Measurements from ENCODE around the gene FXYD3.

The FXYD3 gene

DNA sequence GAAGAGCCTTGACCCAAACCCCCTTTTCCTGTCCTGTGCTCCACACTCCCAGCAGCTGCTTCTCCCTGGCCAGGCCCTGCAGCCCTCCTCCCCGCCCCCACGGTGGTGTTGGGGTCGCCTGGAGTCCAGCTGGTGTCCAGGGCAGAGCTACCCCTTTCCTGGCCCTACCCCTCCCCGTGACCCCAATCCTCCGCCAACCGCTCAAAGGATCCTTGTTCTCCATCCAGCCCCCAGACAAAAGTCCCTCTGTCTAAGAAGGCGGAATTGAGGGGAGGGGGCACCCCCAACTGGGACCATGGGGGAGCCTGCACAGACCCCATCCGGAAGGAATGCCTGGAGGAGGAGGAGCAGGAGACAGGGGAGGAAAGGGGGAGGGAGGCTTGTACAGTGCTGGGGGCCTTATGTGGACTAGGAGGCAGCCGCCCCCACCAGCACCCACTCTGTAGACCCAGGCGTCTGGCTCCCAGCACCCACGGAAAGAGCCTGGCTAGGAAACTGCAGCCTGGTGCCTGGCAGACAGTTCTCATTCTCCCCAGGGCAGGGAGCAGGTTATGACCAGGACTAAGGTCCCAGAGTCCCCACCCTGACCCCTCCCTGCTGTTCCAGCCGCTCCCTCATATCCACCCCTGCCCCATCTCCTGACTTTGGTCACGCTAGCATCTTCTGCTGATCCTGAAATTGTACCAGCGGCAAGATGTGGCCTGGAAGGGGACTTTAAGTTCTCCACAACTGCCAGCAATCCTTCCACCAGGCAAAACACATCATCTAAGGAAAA lies at the start of gene FXYD3:
Gene FXYD3, plus strand, starts transcription at position 647 of the 775 bp plus-strand sequence. CDS start 3,554 bp downstream, outside the sequence.
- no peak within 1 kb of the TSS for H3K27ac ChIP-seq (ENCODE audit: low read depth, low read length)
- H3K36me3 ChIP-seq (ENCODE audit: control insufficient read depth, insufficient read depth, low read length): no peaks in the 10 kb centered on the region

GRCh38 chr19:35066121-35066520 lies 49.5 kb upstream of the FXYD3 start:
- peaks cover 19% of the 10 kb centered on the region for H3K4me1 ChIP-seq (ENCODE audit: control insufficient read depth, insufficient read depth, low read length)
- H3K27me3 ChIP-seq (ENCODE audit: control insufficient read depth, insufficient read depth, low read length): no peaks in the 10 kb centered on the region
- peaks cover 4% of the 10 kb centered on the region; the same call in 1 of the 2 replicates for H3K9me3 ChIP-seq (ENCODE audit: control insufficient read depth, insufficient read depth, low read depth, low read length)
- no peak overlapping the region for H3K4me3 ChIP-seq (ENCODE audit: low read depth, low read length)
- no peak overlapping the region for H3K27ac ChIP-seq (ENCODE audit: low read depth, low read length)
- H3K9ac ChIP-seq (ENCODE audit: low read length): no peak overlapping the region
- H3K36me3 ChIP-seq (ENCODE audit: control insufficient read depth, insufficient read depth, low read length): no peaks in the 10 kb centered on the region

More for the DNA sequence above, at the start of gene FXYD3:
- Histone ChIP-seq H3K9ac (ENCODE audit: low read length) (peak within 1 kb of the TSS; percentile 0), H3K4me1 (ENCODE audit: control insufficient read depth, insufficient read depth, low read length) (peaks cover 31% of the 10 kb centered on the region), H3K4me3 (ENCODE audit: low read depth, low read length) (peak within 1 kb of the TSS; percentile 49), H3K9me3 (ENCODE audit: control insufficient read depth, insufficient read depth, low read depth, low read length) (no peaks in the 10 kb centered on the region), H3K27me3 (ENCODE audit: control insufficient read depth, insufficient read depth, low read length) (no peaks in the 10 kb centered on the region; the same call in 1 of the 2 replicates)

- Histone ChIP-seq H3K36me3 (ENCODE audit: control insufficient read depth, insufficient read depth, low read length) (no peaks in the 10 kb centered on the region), H3K9me3 (ENCODE audit: control insufficient read depth, insufficient read depth, low read depth, low read length) (peaks cover 4% of the 10 kb centered on the region; the same call in 1 of the 2 replicates), H3K27me3 (ENCODE audit: control insufficient read depth, insufficient read depth, low read length) (no peaks in the 10 kb centered on the region), H3K4me1 (ENCODE audit: control insufficient read depth, insufficient read depth, low read length) (peaks cover 19% of the 10 kb centered on the region), H3K9ac (ENCODE audit: low read length) (peak overlapping the region; percentile 50), H3K4me3 (ENCODE audit: low read depth, low read length) (peak overlapping the region; percentile 38; the same call in 1 of the 2 replicates), H3K27ac (ENCODE audit: low read depth, low read length) (peak overlapping the region; percentile 50)
These were observed 48.7 kb upstream of the FXYD3 start for GRCh38 chr19:35066691-35067563.

DNA sequence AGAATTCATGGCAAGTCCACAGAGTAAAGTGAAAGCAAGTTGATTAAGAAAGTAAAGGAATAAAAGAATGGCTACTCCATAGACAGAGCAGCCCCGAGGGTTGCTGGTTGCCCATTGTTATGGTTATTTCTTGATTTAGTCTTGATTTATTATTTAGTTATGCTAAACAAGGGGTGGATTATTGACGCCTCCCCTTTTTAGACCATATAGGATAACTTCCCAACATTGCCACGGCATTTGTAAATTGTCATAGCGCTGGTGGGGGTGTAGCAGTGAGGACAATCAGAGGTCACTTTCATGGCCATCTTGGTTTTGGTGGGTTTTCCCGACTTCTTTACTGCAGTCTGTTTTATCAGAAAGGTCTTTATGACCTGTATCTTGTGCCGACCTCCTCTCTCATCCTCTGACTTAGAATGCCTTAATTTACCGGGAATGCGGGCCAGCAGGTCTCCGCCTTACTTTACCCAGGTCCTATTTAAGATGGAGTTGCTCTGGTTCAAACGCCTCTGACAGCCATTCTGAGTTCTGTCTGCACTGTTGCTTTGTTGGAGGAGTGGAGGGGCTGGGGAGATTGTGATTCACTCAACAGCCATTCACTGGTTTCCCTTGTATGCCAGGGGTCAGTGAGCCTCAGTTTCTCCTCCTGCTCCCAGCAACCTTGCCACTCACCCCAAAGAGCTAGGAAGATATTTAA lies 46.5 kb upstream of the FXYD3 start:
- Histone ChIP-seq H3K27me3 (ENCODE audit: control insufficient read depth, insufficient read depth, low read length) (no peaks in the 10 kb centered on the region), H3K36me3 (ENCODE audit: control insufficient read depth, insufficient read depth, low read length) (no peaks in the 10 kb centered on the region), H3K27ac (ENCODE audit: low read depth, low read length) (peak overlapping the region; percentile 84; the same call in 1 of the 2 replicates), H3K9me3 (ENCODE audit: control insufficient read depth, insufficient read depth, low read depth, low read length) (peaks cover 4% of the 10 kb centered on the region; the same call in 1 of the 2 replicates), H3K9ac (ENCODE audit: low read length) (peak overlapping the region; percentile 83), H3K4me3 (ENCODE audit: low read depth, low read length) (no peak overlapping the region), H3K4me1 (ENCODE audit: control insufficient read depth, insufficient read depth, low read length) (peaks cover 19% of the 10 kb centered on the region)

DNA sequence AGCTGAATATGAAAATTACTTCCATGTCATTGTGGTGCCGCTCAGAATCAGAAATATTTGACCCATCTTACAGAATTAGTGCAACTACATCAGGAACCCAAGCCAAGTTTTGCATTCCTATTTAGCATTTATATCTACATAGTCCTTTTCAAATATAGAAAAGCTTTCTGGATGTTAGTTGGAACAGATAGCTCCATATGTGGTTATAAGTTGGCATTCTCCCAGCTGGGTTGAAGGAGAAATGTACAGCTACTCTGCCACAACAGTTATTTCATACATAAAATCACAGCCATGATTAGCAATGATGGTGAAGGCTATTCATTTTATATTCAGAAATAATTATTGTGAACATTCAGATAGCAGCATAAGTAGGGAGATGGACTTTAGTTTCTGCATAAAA lies 45.9 kb upstream of the FXYD3 start:
- H3K4me3 ChIP-seq (ENCODE audit: low read depth, low read length): no peak overlapping the region
- peaks cover 19% of the 10 kb centered on the region for H3K4me1 ChIP-seq (ENCODE audit: control insufficient read depth, insufficient read depth, low read length)
- H3K27me3 ChIP-seq (ENCODE audit: control insufficient read depth, insufficient read depth, low read length): no peaks in the 10 kb centered on the region
- H3K9ac ChIP-seq (ENCODE audit: low read length): peak overlapping the region; percentile 83
- H3K27ac ChIP-seq (ENCODE audit: low read depth, low read length): peak overlapping the region; percentile 84; the same call in 1 of the 2 replicates
- no peaks in the 10 kb centered on the region for H3K36me3 ChIP-seq (ENCODE audit: control insufficient read depth, insufficient read depth, low read length)
- peaks cover 4% of the 10 kb centered on the region; the same call in 1 of the 2 replicates for H3K9me3 ChIP-seq (ENCODE audit: control insufficient read depth, insufficient read depth, low read depth, low read length)

DNA sequence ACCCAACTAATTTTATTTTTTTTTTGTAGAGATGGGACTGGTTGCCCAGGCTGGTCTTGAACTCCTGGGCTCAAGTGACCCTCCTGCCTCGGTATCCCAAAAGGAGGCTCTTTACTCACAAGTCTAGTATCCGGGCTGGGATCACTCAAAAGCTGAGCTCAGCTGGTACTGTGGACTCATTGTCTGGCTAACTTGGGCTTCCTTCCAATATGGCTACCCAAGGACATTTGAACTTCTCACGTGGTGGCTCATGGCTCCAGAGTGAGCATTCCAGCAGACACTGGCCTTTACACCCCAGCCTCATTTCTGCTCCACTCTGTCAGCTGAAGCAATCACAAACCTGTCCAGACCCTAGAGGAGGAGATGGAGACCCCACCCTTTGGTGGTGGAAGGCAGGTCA lies 45.2 kb upstream of the FXYD3 start:
- Histone ChIP-seq H3K9me3 (ENCODE audit: control insufficient read depth, insufficient read depth, low read depth, low read length) (peaks cover 4% of the 10 kb centered on the region; the same call in 1 of the 2 replicates), H3K27ac (ENCODE audit: low read depth, low read length) (no peak overlapping the region), H3K27me3 (ENCODE audit: control insufficient read depth, insufficient read depth, low read length) (no peaks in the 10 kb centered on the region), H3K4me1 (ENCODE audit: control insufficient read depth, insufficient read depth, low read length) (peaks cover 19% of the 10 kb centered on the region), H3K4me3 (ENCODE audit: low read depth, low read length) (no peak overlapping the region), H3K36me3 (ENCODE audit: control insufficient read depth, insufficient read depth, low read length) (no peaks in the 10 kb centered on the region), H3K9ac (ENCODE audit: low read length) (no peak overlapping the region)

GRCh38 chr19:35073516-35073915 lies 42.1 kb upstream of the FXYD3 start:
- Histone ChIP-seq H3K36me3 (ENCODE audit: control insufficient read depth, insufficient read depth, low read length) (no peaks in the 10 kb centered on the region), H3K9me3 (ENCODE audit: control insufficient read depth, insufficient read depth, low read depth, low read length) (peaks cover 4% of the 10 kb centered on the region; the same call in 1 of the 2 replicates), H3K9ac (ENCODE audit: low read length) (no peak overlapping the region), H3K4me3 (ENCODE audit: low read depth, low read length) (no peak overlapping the region), H3K4me1 (ENCODE audit: control insufficient read depth, insufficient read depth, low read length) (peaks cover 14% of the 10 kb centered on the region), H3K27ac (ENCODE audit: low read depth, low read length) (no peak overlapping the region), H3K27me3 (ENCODE audit: control insufficient read depth, insufficient read depth, low read length) (no peaks in the 10 kb centered on the region)

DNA sequence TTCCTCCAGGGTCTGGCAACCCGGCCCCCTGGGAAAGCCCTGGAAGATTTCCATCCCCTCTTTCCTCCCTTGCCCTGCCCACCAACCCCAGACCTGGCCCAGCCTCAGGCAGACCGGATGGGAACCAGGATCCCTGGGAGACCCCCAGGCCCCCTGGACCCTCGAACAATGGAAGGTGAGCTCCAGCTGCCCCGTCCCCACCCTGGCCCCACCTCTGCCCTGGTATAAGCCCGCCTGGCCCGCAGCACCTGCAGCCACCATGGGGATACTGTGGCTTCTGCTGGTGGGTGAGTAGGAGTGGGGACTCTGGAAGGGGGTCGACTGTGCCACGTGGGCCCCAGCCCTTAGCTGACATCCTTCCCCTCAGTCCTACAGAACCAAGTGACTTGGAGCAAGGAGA lies 41.7 kb upstream of the FXYD3 start:
- Histone ChIP-seq H3K4me1 (ENCODE audit: control insufficient read depth, insufficient read depth, low read length) (peaks cover 10% of the 10 kb centered on the region), H3K36me3 (ENCODE audit: control insufficient read depth, insufficient read depth, low read length) (no peaks in the 10 kb centered on the region), H3K9me3 (ENCODE audit: control insufficient read depth, insufficient read depth, low read depth, low read length) (peaks cover 4% of the 10 kb centered on the region; the same call in 1 of the 2 replicates), H3K4me3 (ENCODE audit: low read depth, low read length) (no peak overlapping the region), H3K27me3 (ENCODE audit: control insufficient read depth, insufficient read depth, low read length) (no peaks in the 10 kb centered on the region), H3K27ac (ENCODE audit: low read depth, low read length) (no peak overlapping the region), H3K9ac (ENCODE audit: low read length) (no peak overlapping the region)

DNA sequence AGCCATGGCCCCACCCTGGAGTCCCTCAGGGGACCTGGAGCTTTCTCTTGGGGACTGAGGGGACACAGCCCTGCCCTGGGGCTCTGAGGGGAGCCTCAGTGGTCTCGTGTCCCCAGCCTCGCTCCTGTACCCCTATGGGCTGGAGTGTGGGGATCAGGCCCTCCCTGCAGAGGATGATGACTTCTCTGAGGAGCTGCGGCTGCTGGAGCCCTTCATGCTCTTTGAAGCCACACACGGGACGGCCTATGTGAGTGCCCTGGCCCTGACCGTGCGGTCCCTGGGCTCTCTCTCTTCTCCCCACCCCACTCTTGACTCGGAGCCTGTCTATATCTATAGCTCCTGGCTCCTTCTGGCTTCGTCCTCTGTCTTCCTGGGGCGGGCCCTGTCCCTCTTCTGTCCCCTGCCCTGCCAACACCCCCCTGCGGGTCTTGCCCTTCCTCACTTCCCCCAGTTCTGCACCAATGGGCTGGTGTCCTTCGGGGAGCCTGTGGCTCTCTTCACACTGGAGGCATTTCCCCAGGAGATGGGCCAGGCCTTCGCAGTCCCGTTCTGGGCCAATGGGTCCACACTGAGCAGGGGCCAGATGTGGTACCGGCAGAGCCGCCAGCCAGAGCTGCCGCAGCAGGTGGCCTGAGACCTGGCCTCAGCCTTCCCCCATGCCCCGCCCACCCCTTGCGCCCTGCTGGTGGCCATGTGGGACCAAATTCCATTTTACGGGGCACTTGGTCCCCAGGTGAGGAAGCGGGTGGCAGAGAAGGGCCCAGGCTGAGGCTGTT lies 41.0 kb upstream of the FXYD3 start:
- peaks cover 4% of the 10 kb centered on the region; the same call in 1 of the 2 replicates for H3K9me3 ChIP-seq (ENCODE audit: control insufficient read depth, insufficient read depth, low read depth, low read length)
- H3K27ac ChIP-seq (ENCODE audit: low read depth, low read length): no peak overlapping the region
- H3K27me3 ChIP-seq (ENCODE audit: control insufficient read depth, insufficient read depth, low read length): no peaks in the 10 kb centered on the region
- H3K4me1 ChIP-seq (ENCODE audit: control insufficient read depth, insufficient read depth, low read length): peaks cover 4% of the 10 kb centered on the region
- no peak overlapping the region for H3K4me3 ChIP-seq (ENCODE audit: low read depth, low read length)
- H3K9ac ChIP-seq (ENCODE audit: low read length): no peak overlapping the region
- H3K36me3 ChIP-seq (ENCODE audit: control insufficient read depth, insufficient read depth, low read length): no peaks in the 10 kb centered on the region

Measured in HUES6 (cell line).